Smooth muscle cell (in vitro differentiated cells): ENCODE results near the gene WDFY4. TPM values are rescaled to one million over a fixed set of nuclear protein-coding genes. Genes with fewer than 3 reads are reported as not detected.

Experiments used
- DNase-seq: peaks from one replicate; lab custom pipeline; 2025; ENCODE audit not compliant: unreplicated experiment; lab: John Stamatoyannopoulos, UW
- H2AFZ ChIP-seq: fragments of 200-600 bp; sonication (generic); 2 replicates; pipeline ENCODE4 v1.6.0; 2016; ENCODE audit warnings: antibody characterized with exemption, low read depth, mild to moderate bottlenecking
- H3F3A ChIP-seq: fragments of 200-600 bp; sonication (generic); 2 replicates; pipeline ENCODE4 v1.6.0; 2017; ENCODE audit warnings: antibody characterized with exemption, low read depth
- H3K27ac ChIP-seq: fragments of 200-600 bp; sonication (generic); 2 replicates; pipeline ENCODE4 v1.5.1; 2016; ENCODE audit warnings: low read depth, mild to moderate bottlenecking
- H3K27me3 ChIP-seq: fragments of 200-600 bp; sonication (generic); 2 replicates; pipeline ENCODE4 v1.6.1; 2016; ENCODE audit warnings: low read depth, mild to moderate bottlenecking
- H3K36me3 ChIP-seq: fragments of 200-600 bp; sonication (generic); 2 replicates; pipeline ENCODE4 v1.5.1; 2016; ENCODE audit warnings: low read depth
- H3K4me1 ChIP-seq: fragments of 200-600 bp; sonication (generic); 2 replicates; pipeline ENCODE4 v1.5.1; 2016; ENCODE audit warnings: low read depth
- H3K4me2 ChIP-seq: fragments of 200-600 bp; sonication (generic); 2 replicates; pipeline ENCODE4 v1.6.0; 2016; ENCODE audit warnings: mild to moderate bottlenecking
- H3K4me3 ChIP-seq: fragments of 200-600 bp; sonication (generic); 2 replicates; pipeline ENCODE4 v1.5.1; 2016; ENCODE audit warnings: mild to moderate bottlenecking
- H3K79me2 ChIP-seq: fragments of 200-600 bp; sonication (generic); 2 replicates; pipeline ENCODE4 v1.6.0; 2016; ENCODE audit warnings: low read depth, mild to moderate bottlenecking
- H3K9ac ChIP-seq: fragments of 200-600 bp; sonication (generic); 2 replicates; pipeline ENCODE4 v1.6.0; 2016; ENCODE audit warnings: low read depth
- H3K9me3 ChIP-seq: fragments of 200-600 bp; sonication (generic); replicated peaks from 2 replicates; pipeline ENCODE4 v1.5.1; 2016; ENCODE audit warnings: low read depth
- H4K20me1 ChIP-seq: fragments of 200-600 bp; sonication (generic); 2 replicates; pipeline ENCODE4 v1.6.0; 2016; ENCODE audit warnings: low read depth
- WGBS: methylation state at CpG from one replicate; pipeline ENCODE4 v1.1.7; 2016; ENCODE audit warnings: low lambda C conversion rate; 5-methylcytosine and 5-hydroxymethylcytosine counted together
- polyA plus RNA-seq: library from polyadenylated mRNA; unstranded; fragments of >200 nt; fragmentation: Nextera tagmentation; extraction: Ambion mirVana; gene quantifications from 2 replicates; pipeline ENCODE4 v1.2.1, GENCODE V29; 2016
- total RNA-seq: library from RNA; depleted of rRNA; stranded (reverse); fragments of >200 nt; gene quantifications from 2 replicates; pipeline ENCODE4 v1.2.3, GENCODE V29; 2014
- TF ChIP-seq, protein P1 (sequence below): fragments of 200-600 bp; sonication (generic); IDR thresholded peaks from 2 replicates; pipeline ENCODE4 v1.5.1; 2017; ENCODE audit warnings: borderline replicate concordance, mild to moderate bottlenecking, antibody characterized with exemption; ENCODE audit not compliant: insufficient read depth, poor library complexity, severe bottlenecking

The WDFY4 gene
- total and polyA plus RNA-seq, 2 experiments from 2014 or later, result not detected

DNA sequence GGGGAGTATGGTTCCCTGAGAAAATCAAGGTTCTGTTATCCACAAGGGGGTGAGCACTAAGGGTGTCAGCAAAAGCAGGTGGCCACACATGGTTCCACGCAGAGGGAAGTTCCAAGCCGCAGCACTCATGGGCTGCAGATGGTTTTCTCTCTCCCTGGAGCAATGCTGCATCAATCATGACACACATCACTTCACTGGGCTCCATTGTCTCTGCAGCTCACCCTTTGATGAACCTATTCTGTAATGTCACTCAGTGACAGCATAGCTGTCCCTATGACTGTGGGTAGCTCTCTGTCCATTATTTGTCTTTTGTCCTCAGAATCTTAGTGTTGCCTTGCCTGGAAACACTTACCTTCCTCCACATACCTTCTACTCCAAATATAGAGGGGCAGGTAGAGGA is 220.2 kb downstream of the WDFY4 start:
- WGBS, result 97% methylated on average over 2 of the region's 2 CpGs
- no peaks in the 10 kb centered on the region for H3K36me3 ChIP-seq
- no peaks in the 10 kb centered on the region for H3K9me3 ChIP-seq
- H3K4me3 ChIP-seq, result no peak overlapping the region
- no peak for DNase-seq
- H3F3A ChIP-seq, result no peaks in the 10 kb centered on the region
- H3K79me2 ChIP-seq, result no peaks in the 10 kb centered on the region
- H3K27ac ChIP-seq, result no peak overlapping the region
- H3K4me2 ChIP-seq, result no peak overlapping the region
- TF ChIP-seq, protein P1, sequence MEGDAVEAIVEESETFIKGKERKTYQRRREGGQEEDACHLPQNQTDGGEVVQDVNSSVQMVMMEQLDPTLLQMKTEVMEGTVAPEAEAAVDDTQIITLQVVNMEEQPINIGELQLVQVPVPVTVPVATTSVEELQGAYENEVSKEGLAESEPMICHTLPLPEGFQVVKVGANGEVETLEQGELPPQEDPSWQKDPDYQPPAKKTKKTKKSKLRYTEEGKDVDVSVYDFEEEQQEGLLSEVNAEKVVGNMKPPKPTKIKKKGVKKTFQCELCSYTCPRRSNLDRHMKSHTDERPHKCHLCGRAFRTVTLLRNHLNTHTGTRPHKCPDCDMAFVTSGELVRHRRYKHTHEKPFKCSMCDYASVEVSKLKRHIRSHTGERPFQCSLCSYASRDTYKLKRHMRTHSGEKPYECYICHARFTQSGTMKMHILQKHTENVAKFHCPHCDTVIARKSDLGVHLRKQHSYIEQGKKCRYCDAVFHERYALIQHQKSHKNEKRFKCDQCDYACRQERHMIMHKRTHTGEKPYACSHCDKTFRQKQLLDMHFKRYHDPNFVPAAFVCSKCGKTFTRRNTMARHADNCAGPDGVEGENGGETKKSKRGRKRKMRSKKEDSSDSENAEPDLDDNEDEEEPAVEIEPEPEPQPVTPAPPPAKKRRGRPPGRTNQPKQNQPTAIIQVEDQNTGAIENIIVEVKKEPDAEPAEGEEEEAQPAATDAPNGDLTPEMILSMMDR, result no peak
- no peaks in the 10 kb centered on the region for H4K20me1 ChIP-seq
- no peak overlapping the region for H2AFZ ChIP-seq
- H3K4me1 ChIP-seq, result no peaks in the 10 kb centered on the region
- peaks cover 8% of the 10 kb centered on the region for H3K27me3 ChIP-seq
- no peak overlapping the region for H3K9ac ChIP-seq

DNA sequence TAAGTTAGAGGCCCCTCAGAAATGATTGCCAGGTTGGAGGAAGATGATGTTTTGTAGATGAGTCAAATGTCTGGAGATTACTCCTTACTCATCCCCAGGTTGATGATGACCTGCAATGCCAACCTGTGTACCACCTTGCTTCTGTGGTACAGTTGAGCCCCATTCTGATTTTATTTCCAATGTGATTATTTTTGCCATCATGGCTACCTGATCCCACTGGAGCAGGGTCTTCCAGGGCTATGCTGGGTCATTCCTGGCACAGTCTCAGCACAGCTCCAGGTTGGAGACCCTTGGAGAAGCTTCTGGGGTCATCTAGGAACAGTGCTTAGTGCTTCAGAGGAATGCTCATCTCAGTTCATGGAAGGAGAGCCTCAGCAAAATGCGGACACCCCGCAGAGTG is 220.6 kb downstream of the WDFY4 start:
- H3K9me3 ChIP-seq, result no peaks in the 10 kb centered on the region
- H3K4me2 ChIP-seq, result no peak overlapping the region
- no peak overlapping the region for H3K27ac ChIP-seq
- H3K27me3 ChIP-seq, result peaks cover 8% of the 10 kb centered on the region
- no peaks in the 10 kb centered on the region for H3K79me2 ChIP-seq
- no peak overlapping the region for H2AFZ ChIP-seq
- H3K36me3 ChIP-seq, result no peaks in the 10 kb centered on the region
- H3K4me3 ChIP-seq, result no peak overlapping the region
- H4K20me1 ChIP-seq, result no peaks in the 10 kb centered on the region
- H3F3A ChIP-seq, result no peaks in the 10 kb centered on the region
- WGBS, result 100% methylated on average over 2 of the region's 2 CpGs
- no peaks in the 10 kb centered on the region for H3K4me1 ChIP-seq
- no peak for DNase-seq
- H3K9ac ChIP-seq, result no peak overlapping the region
- TF ChIP-seq, protein P1, result no peak

DNA sequence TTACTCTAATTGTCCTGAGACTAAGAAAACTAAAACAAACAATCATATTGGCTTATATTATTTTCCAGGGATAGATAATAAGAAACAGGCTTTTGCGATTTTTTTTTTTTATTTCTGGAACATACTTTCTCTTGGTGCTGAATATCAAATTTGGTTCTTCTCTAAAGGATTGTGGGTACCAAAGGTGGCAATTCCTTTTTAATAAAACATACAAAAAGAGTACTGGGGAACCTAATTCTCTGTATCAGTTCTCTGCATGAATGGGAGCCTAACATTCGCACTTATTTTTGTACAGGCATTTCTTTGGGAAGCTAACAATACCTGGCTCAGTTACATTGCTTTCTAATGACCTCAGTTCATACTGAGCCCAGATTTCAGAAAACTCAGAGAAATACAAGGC is 222.2 kb downstream of the WDFY4 start:
- Histone ChIP-seq H4K20me1 (no peaks in the 10 kb centered on the region), H3K27me3 (peaks cover 8% of the 10 kb centered on the region), H3F3A (no peaks in the 10 kb centered on the region), H3K9ac (no peak overlapping the region), H3K79me2 (no peaks in the 10 kb centered on the region), H3K4me1 (no peaks in the 10 kb centered on the region), H2AFZ (no peak overlapping the region), H3K4me2 (no peak overlapping the region), H3K9me3 (no peaks in the 10 kb centered on the region), H3K36me3 (no peaks in the 10 kb centered on the region), H3K27ac (no peak overlapping the region), H3K4me3 (no peak overlapping the region)
- 93% methylated on average over 2 of the region's 2 CpGs for WGBS
- no peak for DNase-seq
- TF ChIP-seq, protein P1, result no peak

DNA sequence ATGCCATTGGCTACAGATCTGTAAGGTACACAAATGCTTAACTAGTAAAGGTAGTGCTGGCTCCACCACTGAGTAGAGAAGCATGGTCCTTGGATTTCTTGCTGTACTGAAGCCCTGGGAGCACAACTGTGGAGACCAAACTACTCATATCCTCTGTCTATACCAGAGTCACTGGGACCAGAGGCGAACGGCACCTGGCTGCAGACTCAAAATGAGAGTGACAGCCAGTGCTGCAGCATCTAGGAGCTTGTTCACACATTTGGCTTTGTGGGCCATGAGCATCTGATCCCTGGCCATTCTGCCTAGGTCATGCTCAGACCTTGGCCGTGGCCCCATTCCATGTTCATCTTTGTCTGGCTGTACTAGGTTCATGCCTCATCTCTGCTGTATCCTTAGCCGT is 223.1 kb downstream of the WDFY4 start:
- Histone ChIP-seq H2AFZ (no peak overlapping the region), H3K4me3 (no peak overlapping the region), H3K36me3 (no peaks in the 10 kb centered on the region), H3K9me3 (no peaks in the 10 kb centered on the region), H4K20me1 (no peaks in the 10 kb centered on the region), H3K27me3 (peaks cover 8% of the 10 kb centered on the region), H3K79me2 (no peaks in the 10 kb centered on the region), H3F3A (no peaks in the 10 kb centered on the region), H3K27ac (no peak overlapping the region), H3K9ac (no peak overlapping the region), H3K4me2 (no peak overlapping the region), H3K4me1 (no peaks in the 10 kb centered on the region)
- TF ChIP-seq, protein P1, result no peak
- DNase-seq, result no peak
- WGBS, result 95% methylated on average over 4 of the region's 4 CpGs
